ENCODE data around the gene SPATC1L. TPM values are rescaled to one million over a fixed set of nuclear protein-coding genes. Genes with fewer than 3 reads are reported as not detected.

The SPATC1L gene
- total RNA-seq, 1 donor from 2014 or later, result 5.2 TPM

GRCh38 chr21:46182548-46183336 lies 1.5 kb downstream of the SPATC1L start:
- no peaks in the 10 kb centered on the region for H3K9me3 ChIP-seq
- no peaks in the 10 kb centered on the region for H3K36me3 ChIP-seq
- no peak overlapping the region for H3K4me3 ChIP-seq
- peak in 1 of 2 donors; percentile 90 for DNase-seq (ENCODE audit: extremely low spot score in 2 of 2)
- H3K27me3 ChIP-seq, result no peaks in the 10 kb centered on the region
- peaks cover 23% of the 10 kb centered on the region for H3K4me1 ChIP-seq
- intact Hi-C loops (cut with DNase I), result no loop called here
- TF ChIP-seq CTCF (IDR thresholded peaks at IDR 0.05), result no peak
- peak in 1 of 2 donors; percentile 19 for TF ChIP-seq POLR2AphosphoS5 (IDR thresholded peaks at IDR 0.05; ENCODE audit: insufficient read depth in 1 of 2, low read depth in 1 of 2)
- TF ChIP-seq POLR2A (IDR thresholded peaks at IDR 0.05), result no peak
- peak overlapping the region; percentile 60 for H3K27ac ChIP-seq

GRCh38 chr21:46181953-46182547 lies 2.2 kb downstream of the SPATC1L start:
- intact Hi-C loops (cut with DNase I), result no loop called here
- Histone ChIP-seq H3K27ac (no peak overlapping the region), H3K36me3 (no peaks in the 10 kb centered on the region), H3K9me3 (no peaks in the 10 kb centered on the region), H3K4me3 (no peak overlapping the region), H3K27me3 (no peaks in the 10 kb centered on the region), H3K4me1 (peaks cover 22% of the 10 kb centered on the region)
- peak in 1 of 2 donors; percentile 91 for DNase-seq (ENCODE audit: extremely low spot score in 2 of 2)
- TF ChIP-seq CTCF (IDR thresholded peaks at IDR 0.05) (no peak), POLR2A (IDR thresholded peaks at IDR 0.05) (no peak), POLR2AphosphoS5 (IDR thresholded peaks at IDR 0.05; ENCODE audit: insufficient read depth in 1 of 2, low read depth in 1 of 2) (no peak)

GRCh38 chr21:46181436-46181835 lies 2.8 kb downstream of the SPATC1L start:
- DNase-seq (ENCODE audit: extremely low spot score in 2 of 2), result no peak
- intact Hi-C loops (cut with DNase I), result no loop called here
- no peak overlapping the region for H3K27ac ChIP-seq

GRCh38 chr21:46180778-46181391 lies 3.4 kb downstream of the SPATC1L start:
- Histone ChIP-seq H3K27ac (no peak overlapping the region), H3K27me3 (no peaks in the 10 kb centered on the region), H3K4me1 (peaks cover 22% of the 10 kb centered on the region), H3K4me3 (no peak overlapping the region), H3K36me3 (no peaks in the 10 kb centered on the region), H3K9me3 (no peaks in the 10 kb centered on the region)
- TF ChIP-seq CTCF (IDR thresholded peaks at IDR 0.05), result no peak
- TF ChIP-seq POLR2A (IDR thresholded peaks at IDR 0.05), result no peak
- no peak for TF ChIP-seq POLR2AphosphoS5 (IDR thresholded peaks at IDR 0.05; ENCODE audit: insufficient read depth in 1 of 2, low read depth in 1 of 2)
- DNase-seq (ENCODE audit: extremely low spot score in 2 of 2), result no peak
- intact Hi-C loops (cut with DNase I), result no loop called here

More at GRCh38 chr21:46181436-46181835, 2.8 kb downstream of the SPATC1L start:
- no peaks in the 10 kb centered on the region for H3K36me3 ChIP-seq
- no peaks in the 10 kb centered on the region for H3K27me3 ChIP-seq
- H3K4me1 ChIP-seq, result peaks cover 22% of the 10 kb centered on the region
- no peaks in the 10 kb centered on the region for H3K9me3 ChIP-seq
- TF ChIP-seq POLR2A (IDR thresholded peaks at IDR 0.05) (no peak), POLR2AphosphoS5 (IDR thresholded peaks at IDR 0.05; ENCODE audit: insufficient read depth in 1 of 2, low read depth in 1 of 2) (no peak), CTCF (IDR thresholded peaks at IDR 0.05) (no peak)
- H3K4me3 ChIP-seq, result no peak overlapping the region
